Retinal pigment epithelial cell (primary cell): ENCODE data around the gene PRRG3.

Source experiments
- DNase-seq: peaks from one replicate; pipeline ENCODE4 v3.0.0-alpha.2; 2010; ENCODE audit warnings: low read depth
- H3K4me3 ChIP-seq: 2 replicates; pipeline ENCODE4 v1.5.1; 2011; ENCODE audit warnings: mild to moderate bottlenecking, low read length, control low read depth, moderate library complexity
- CTCF ChIP-seq: conservative IDR thresholded peaks from 2 replicates; pipeline ENCODE4 v1.5.1; 2011; ENCODE audit warnings: low read depth, low read length, control low read depth, inconsistent platforms

Gene PRRG3

GRCh38 chrX:151694661-151695582 lies at the start of gene PRRG3:
Gene PRRG3, plus strand, starts transcription at chrX:151695458. Its CDS starts 3,357 bp downstream, at chrX:151698815.
- DNase-seq = no peak
- no peak for TF ChIP-seq CTCF

GRCh38 chrX:151675121-151675746 lies 20.0 kb upstream of the PRRG3 start:
- no peak for TF ChIP-seq CTCF
- DNase-seq = no peak
- H3K4me3 ChIP-seq = no peak overlapping the region

More at GRCh38 chrX:151694661-151695582, at the start of gene PRRG3:
- H3K4me3 ChIP-seq = no peak within 1 kb of the TSS

- DNase-seq = no peak
- H3K4me3 ChIP-seq = no peak overlapping the region
- TF ChIP-seq CTCF = no peak
Observed at GRCh38 chrX:151676196-151676595, 19.1 kb upstream of the PRRG3 start.

GRCh38 chrX:151679798-151680402 lies 15.4 kb upstream of the PRRG3 start:
- no peak overlapping the region for H3K4me3 ChIP-seq
- no peak for TF ChIP-seq CTCF
- DNase-seq = no peak

GRCh38 chrX:151680805-151681204 lies 14.5 kb upstream of the PRRG3 start:
- no peak for DNase-seq

GRCh38 chrX:151687635-151688034 lies 7.6 kb upstream of the PRRG3 start:
- no peak for DNase-seq
- no peak for TF ChIP-seq CTCF
- no peak overlapping the region for H3K4me3 ChIP-seq

More at GRCh38 chrX:151680805-151681204, 14.5 kb upstream of the PRRG3 start:
- no peak overlapping the region for H3K4me3 ChIP-seq
- peak; percentile 54 for TF ChIP-seq CTCF
